T-helper 2 cell treated with Interferon-gamma antibody and Interleukin-4, amounts not matched to agents 5 μg/mL and 100 μg/mL, for 36 hours (primary cell): ENCODE measurements around the gene CDH13.

ENCODE experiments used
- DNase-seq: peaks from one replicate; pipeline ENCODE4 v3.0.0; 2021; ENCODE audit warnings: low spot score
- H3K27ac Mint-ChIP-seq: one replicate; pipeline ENCODE4 v1.8.0; 2021; ENCODE audit warnings: mild to moderate bottlenecking, mixed read lengths
- H3K27me3 Mint-ChIP-seq: one replicate; pipeline ENCODE4 v1.8.0; 2021; ENCODE audit warnings: low read depth, mixed read lengths
- H3K36me3 Mint-ChIP-seq: one replicate; pipeline ENCODE4 v1.8.0; 2021; ENCODE audit warnings: low read depth, mixed read lengths
- H3K4me1 Mint-ChIP-seq: one replicate; pipeline ENCODE4 v1.8.0; 2021; ENCODE audit warnings: low read depth, mixed read lengths
- H3K4me3 Mint-ChIP-seq: one replicate; pipeline ENCODE4 v1.8.0; 2022; ENCODE audit warnings: mild to moderate bottlenecking, moderate library complexity, mixed read lengths
- H3K9me3 Mint-ChIP-seq: one replicate; pipeline ENCODE4 v1.8.0; 2021; ENCODE audit warnings: mixed read lengths

Gene CDH13

DNA sequence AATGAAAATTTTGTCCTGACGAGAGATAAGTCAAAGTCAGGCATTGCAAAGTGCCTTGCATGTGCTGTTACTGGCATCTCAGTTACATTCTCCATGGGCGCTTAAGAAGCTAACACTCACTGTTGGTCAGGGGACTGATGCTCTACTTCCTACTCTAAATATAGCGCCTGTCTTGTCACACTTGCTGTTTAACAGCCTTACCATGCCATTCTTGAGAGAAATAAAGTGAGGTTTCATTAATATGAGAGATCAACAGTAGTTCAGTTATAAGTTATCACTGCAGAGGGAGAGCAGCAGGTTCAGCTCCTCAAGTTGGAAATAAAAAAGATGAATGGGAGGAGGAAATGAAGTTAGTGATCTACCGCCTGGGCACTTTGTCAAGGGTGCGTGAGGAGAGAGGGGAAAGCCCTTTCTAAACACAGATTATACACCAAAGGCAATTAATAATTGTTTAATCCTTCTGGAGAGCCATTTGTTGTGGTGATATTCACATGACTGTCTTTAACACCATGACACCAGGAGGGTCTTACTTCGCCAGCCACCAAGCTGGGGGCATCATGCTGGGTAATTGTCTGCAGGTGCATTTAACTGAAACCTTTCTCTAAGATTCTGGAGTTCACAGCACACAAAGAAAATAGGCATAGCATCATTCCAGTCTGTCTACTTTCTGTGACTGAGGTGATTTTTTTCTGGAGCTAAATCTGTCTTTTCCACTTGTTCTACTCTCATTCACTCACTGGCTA is 612.4 kb downstream of the CDH13 start:
- no peak for DNase-seq
- H3K36me3 Mint-ChIP-seq: no peaks in the 10 kb centered on the region
- no peaks in the 10 kb centered on the region for H3K9me3 Mint-ChIP-seq
- H3K27me3 Mint-ChIP-seq: no peaks in the 10 kb centered on the region
- no peak overlapping the region for H3K27ac Mint-ChIP-seq
- no peak overlapping the region for H3K4me3 Mint-ChIP-seq
- no peaks in the 10 kb centered on the region for H3K4me1 Mint-ChIP-seq

DNA sequence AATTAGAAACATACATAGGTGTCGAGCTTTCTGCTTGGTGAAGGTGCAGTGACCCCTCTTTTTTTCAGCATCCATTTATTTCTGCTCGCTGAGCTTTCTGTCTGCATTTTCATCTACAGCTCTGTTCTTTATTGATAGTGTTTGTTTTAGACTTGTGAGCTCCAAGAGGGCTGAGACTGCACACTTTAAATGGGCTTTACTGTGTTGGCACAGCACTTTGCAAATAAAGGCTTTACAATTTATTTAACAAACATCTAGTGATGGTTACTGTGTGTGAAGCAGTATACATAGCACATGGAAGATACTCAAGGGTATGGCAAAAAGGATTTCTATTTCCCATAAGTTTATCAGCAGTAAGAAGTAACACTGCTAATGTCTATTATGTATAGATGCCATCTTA is 617.3 kb downstream of the CDH13 start:
- Mint-ChIP-seq H3K4me3 (no peak overlapping the region), H3K36me3 (no peaks in the 10 kb centered on the region), H3K27ac (no peak overlapping the region)

DNA sequence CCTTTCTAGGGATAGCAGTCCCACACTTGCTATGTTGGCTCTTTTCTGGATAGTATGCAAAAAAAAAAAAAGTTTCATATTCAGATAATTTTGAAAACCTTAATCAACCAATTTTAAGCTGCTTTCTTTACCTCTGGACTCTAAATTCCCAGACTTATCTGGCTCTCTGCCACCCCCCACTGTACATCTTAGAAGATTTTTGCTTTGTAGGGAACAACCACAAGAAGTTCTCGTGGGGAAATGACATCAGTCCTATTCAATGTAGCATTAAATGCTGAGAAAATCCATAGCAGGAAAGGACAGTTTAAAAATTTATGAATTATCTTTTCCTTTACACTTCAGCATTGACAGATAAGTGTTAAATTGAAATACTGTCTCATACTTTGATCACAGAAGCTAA is 618.3 kb downstream of the CDH13 start:
- Mint-ChIP-seq H3K4me1 (no peaks in the 10 kb centered on the region), H3K4me3 (no peak overlapping the region), H3K27me3 (no peaks in the 10 kb centered on the region), H3K36me3 (no peaks in the 10 kb centered on the region), H3K27ac (no peak overlapping the region), H3K9me3 (no peaks in the 10 kb centered on the region)
- no peak for DNase-seq

More for the DNA sequence above, 617.3 kb downstream of the CDH13 start:
- no peaks in the 10 kb centered on the region for H3K9me3 Mint-ChIP-seq
- H3K27me3 Mint-ChIP-seq: no peaks in the 10 kb centered on the region
- DNase-seq: no peak
- H3K4me1 Mint-ChIP-seq: no peaks in the 10 kb centered on the region

DNA sequence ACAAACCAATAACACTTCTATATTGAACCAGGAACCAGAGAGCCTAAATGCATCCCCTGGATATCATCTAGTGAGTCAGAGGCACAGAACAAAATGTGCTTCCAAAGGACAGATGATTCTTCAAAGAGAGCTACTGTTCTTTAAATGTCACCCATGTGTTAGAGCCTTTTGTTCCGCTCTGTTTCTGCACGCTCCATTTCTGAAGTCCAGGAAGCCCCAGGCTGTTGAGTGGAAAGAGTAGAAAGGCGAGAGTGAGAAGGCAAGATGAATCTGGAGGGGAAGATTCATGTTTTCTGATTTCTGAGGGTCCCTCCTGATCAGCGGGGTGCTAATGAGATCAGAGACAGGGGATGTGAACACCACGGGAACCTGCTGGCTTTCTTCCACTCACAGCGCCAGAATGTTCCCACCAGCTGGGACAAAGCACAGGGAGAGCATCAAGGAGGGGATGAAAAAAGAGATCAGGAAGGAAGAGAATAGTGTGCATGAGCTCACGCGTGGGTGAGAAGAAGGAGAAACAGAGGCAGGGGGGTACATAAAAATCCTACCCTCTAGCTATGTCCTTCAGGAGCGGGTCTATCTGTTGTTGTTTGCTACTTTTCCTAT is 621.1 kb downstream of the CDH13 start:
- H3K4me1 Mint-ChIP-seq: no peaks in the 10 kb centered on the region
- no peak overlapping the region for H3K4me3 Mint-ChIP-seq
- no peaks in the 10 kb centered on the region for H3K36me3 Mint-ChIP-seq
- no peaks in the 10 kb centered on the region for H3K9me3 Mint-ChIP-seq
- H3K27me3 Mint-ChIP-seq: no peaks in the 10 kb centered on the region
- DNase-seq: no peak
- no peak overlapping the region for H3K27ac Mint-ChIP-seq

DNA sequence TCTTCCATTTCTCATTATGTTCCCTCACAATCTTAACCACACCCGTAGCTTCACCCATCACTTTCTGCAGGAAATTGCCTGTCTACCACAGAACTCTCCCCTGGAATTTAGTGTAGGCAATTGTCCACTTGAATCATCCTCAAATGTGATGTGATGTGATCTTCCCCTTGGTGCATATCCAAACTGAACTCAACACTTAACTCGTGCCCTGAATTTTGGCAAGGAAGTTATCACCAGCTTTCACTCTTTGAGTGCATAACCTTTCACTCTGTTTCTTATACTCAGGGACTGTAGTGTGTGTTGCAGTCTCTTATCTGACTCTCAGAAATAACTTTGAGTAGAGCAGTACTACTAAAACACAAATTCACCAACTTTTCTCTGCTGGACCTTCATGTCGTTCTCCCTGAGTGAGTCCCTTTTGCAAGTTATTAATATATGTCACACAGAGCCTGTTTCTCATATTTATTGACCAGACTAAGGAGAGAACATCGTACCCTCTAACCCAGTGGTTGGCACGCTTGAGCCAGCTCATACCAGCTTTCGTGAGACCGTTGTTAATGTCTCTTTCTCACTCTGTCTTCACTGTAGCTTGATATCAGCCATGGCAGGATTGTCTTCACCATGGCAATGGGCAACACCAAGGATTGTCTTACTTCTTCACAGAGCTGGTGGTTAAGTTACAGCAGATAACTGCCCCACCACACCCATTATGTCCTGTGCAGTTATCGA is 622.1 kb downstream of the CDH13 start:
- H3K4me3 Mint-ChIP-seq: no peak overlapping the region
- H3K27ac Mint-ChIP-seq: no peak overlapping the region
- H3K4me1 Mint-ChIP-seq: no peaks in the 10 kb centered on the region
- no peaks in the 10 kb centered on the region for H3K9me3 Mint-ChIP-seq
- DNase-seq: no peak
- no peaks in the 10 kb centered on the region for H3K36me3 Mint-ChIP-seq
- no peaks in the 10 kb centered on the region for H3K27me3 Mint-ChIP-seq

DNA sequence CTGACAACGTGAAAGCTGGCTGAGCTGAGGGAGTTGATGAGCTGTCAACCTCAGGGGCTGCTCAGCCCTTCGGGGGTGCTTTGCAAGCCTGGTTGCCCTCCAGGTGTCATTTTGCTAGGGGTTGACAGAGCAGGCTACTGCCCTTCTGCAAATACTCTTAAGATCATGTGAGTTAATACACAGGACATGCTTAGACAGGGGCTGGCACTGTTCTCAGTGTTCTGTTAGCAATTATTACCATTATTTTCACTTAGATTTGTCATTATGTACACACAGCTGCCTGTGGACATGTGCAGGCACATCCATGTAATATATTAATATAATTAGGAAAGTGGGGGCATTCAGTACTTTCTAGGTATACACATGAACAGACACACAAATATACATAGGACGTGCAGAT is 626.8 kb downstream of the CDH13 start:
- no peak for DNase-seq
- Mint-ChIP-seq H3K27me3 (no peaks in the 10 kb centered on the region), H3K4me1 (no peaks in the 10 kb centered on the region), H3K4me3 (no peak overlapping the region), H3K27ac (no peak overlapping the region), H3K9me3 (peaks cover 4% of the 10 kb centered on the region), H3K36me3 (no peaks in the 10 kb centered on the region)

DNA sequence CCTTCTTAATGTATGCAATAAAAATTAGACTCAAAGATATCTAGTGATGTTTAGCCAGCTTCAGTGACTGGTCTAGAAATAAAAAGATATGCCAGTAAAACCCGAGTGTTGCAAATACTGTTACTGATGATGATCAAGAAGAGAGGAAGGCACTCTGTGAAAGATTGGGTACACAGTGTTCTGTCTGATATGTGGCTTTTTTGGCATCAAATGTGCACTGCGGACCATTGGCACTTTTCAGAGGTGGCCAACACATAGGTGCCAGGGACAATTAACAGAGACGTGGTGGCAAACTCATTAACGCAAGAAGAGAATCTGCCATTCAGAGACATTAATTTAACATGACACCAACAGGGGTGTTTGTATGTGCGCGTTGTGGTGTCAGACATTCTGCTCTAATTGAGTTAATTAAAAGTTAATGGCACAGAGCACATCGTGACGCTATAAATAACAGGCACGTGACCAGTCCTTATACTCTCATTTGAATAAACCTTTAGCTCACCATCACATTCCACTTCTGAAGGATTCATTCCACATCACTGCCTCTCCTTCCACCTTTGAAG is 631.7 kb downstream of the CDH13 start:
- H3K36me3 Mint-ChIP-seq: no peaks in the 10 kb centered on the region
- no peaks in the 10 kb centered on the region for H3K27me3 Mint-ChIP-seq
- peaks cover 4% of the 10 kb centered on the region for H3K9me3 Mint-ChIP-seq

DNA sequence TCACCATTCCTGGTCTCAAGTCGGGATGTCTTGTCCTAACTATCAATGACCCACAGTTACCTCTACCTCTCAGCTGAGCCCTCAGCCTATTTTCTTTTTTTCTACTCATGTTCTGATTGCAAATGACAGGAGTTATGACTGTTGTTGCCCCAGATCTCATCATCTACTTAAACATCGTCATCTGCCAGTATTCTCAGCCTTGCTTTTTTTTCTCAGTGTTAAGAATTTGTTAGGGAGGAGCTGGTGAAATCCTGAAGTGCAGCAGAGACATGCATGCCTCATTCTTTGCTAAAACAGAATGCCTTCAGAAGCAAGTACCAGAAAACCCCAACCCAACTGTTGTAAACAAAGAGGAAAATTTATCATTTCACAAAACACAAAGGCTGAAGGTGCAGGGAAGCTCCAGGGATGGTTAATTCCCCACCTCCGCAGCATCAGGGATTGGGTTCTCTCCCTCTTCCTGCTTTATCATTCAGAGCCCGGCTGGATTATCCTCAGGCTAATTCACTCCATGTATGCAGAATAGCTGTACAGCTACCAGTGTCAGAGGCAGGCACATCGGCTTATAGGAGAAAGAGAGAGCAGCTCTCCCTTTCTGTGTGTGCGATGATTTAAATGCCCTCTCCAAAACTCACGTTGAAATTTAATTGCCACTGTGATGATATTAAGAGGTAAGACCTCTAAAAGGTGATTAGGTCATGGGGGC is 640.2 kb downstream of the CDH13 start:
- no peaks in the 10 kb centered on the region for H3K9me3 Mint-ChIP-seq

More for the DNA sequence above, 631.7 kb downstream of the CDH13 start:
- H3K4me1 Mint-ChIP-seq: no peaks in the 10 kb centered on the region
- H3K27ac Mint-ChIP-seq: no peak overlapping the region
- H3K4me3 Mint-ChIP-seq: no peak overlapping the region
- no peak for DNase-seq

DNA sequence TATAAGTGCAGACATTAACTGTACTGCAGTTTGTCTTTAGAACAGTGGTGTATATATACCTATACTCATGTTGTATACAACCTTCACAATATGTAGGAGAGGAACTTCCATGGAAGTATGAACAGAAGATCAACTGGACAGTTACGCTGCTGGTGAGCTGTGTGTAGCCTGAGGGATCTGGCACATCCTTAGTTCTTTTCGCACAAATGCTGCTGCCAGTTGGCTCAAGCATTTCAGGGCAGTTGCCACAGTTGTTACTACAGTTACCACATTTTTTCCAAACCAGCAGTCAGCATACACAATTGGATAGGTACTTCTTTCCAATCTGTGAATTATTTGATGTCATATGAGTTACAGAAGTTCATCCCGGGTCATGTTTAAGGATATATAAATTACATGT is 641.4 kb downstream of the CDH13 start:
- no peak overlapping the region for H3K4me3 Mint-ChIP-seq
- no peak for DNase-seq
- H3K27ac Mint-ChIP-seq: no peak overlapping the region
- H3K27me3 Mint-ChIP-seq: no peaks in the 10 kb centered on the region
- no peaks in the 10 kb centered on the region for H3K9me3 Mint-ChIP-seq
- no peaks in the 10 kb centered on the region for H3K36me3 Mint-ChIP-seq
- no peaks in the 10 kb centered on the region for H3K4me1 Mint-ChIP-seq

More for the DNA sequence above, 640.2 kb downstream of the CDH13 start:
- H3K36me3 Mint-ChIP-seq: no peaks in the 10 kb centered on the region
- no peaks in the 10 kb centered on the region for H3K4me1 Mint-ChIP-seq
- no peak for DNase-seq
- no peak overlapping the region for H3K4me3 Mint-ChIP-seq
- no peak overlapping the region for H3K27ac Mint-ChIP-seq
- H3K27me3 Mint-ChIP-seq: no peaks in the 10 kb centered on the region

DNA sequence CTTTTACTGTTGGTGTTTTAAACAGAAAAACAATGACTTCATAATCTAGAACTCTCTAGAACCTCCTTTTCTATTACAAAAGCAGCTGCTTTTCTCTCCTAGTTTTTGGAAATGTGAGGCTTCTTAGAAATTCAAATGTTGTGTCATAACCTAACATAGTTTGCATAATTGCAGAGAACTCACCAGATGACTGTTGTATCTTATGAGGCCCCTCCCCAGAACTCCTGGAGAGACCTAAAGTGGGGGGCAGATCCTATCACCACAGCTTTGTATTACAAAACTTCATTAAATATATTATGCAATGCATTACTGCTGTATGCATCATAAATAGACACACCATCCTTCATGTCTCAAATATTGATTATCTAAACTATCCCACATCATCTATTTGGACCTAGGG is 642.3 kb downstream of the CDH13 start:
- H3K9me3 Mint-ChIP-seq: peaks cover under 1% of the 10 kb centered on the region
- no peaks in the 10 kb centered on the region for H3K4me1 Mint-ChIP-seq
- no peaks in the 10 kb centered on the region for H3K36me3 Mint-ChIP-seq
- H3K27ac Mint-ChIP-seq: no peak overlapping the region
- no peak for DNase-seq
- no peaks in the 10 kb centered on the region for H3K27me3 Mint-ChIP-seq
- H3K4me3 Mint-ChIP-seq: no peak overlapping the region

DNA sequence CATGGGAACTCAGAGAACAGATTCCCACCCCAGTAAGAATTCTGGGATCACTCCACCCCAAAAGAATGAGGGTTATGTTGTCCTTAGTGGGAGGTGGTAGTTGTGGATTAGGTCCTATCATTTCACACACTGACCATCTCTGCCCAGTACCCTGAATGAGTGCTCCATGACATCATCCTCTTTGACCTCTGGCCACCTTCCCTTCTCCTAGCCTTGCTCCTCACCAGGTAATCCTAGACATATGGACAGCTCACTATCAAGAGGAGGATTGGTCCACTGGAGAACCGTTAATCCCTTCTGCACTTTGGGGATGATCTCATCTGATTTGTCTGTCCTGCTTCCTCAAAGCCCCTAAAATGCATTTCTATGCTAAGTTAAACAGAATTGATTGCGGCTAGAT is 642.8 kb downstream of the CDH13 start:
- Mint-ChIP-seq H3K27me3 (no peaks in the 10 kb centered on the region), H3K27ac (no peak overlapping the region), H3K4me1 (no peaks in the 10 kb centered on the region), H3K9me3 (peaks cover 4% of the 10 kb centered on the region), H3K36me3 (no peaks in the 10 kb centered on the region), H3K4me3 (no peak overlapping the region)
- DNase-seq: no peak

DNA sequence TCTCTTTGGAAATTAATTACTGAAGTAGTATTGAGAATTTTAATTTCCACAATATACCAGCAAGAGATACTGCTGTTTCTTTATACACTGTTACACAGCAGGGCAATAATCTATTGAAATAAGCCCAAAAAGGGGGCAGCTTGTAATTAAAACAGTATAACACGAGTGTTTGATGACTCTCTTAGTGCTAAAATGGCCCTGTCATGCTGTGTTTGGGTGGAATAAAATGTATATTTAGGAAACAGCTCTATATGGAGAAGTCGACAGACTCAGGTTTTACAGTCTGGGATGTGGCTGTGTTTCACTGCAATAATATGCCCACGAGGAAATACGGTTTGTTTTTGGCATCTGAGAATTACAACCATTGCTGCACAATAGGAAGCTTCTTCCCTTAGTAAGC is 643.3 kb downstream of the CDH13 start:
- Mint-ChIP-seq H3K27ac (no peak overlapping the region), H3K4me3 (no peak overlapping the region), H3K27me3 (no peaks in the 10 kb centered on the region), H3K9me3 (peaks cover 4% of the 10 kb centered on the region), H3K36me3 (no peaks in the 10 kb centered on the region), H3K4me1 (no peaks in the 10 kb centered on the region)
- DNase-seq: no peak

DNA sequence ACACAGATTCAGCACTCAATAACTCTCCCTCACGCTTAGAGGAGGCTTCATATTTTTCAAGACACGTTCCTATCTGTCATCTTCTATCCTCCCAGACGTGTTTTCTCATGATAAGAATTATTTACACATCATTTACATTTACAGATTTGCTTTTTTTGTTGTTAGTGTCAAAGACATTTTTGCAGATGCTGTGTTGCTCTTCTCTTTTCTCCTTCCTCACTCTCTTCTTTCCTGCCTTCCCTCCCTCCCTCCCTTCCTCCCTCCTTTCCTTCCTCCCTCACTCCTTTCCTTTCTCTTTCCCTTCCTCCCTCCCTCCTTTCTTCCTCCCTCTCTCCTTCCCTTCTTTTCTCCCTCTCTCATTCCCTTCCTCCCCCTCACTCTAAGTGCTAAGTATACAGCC is 643.9 kb downstream of the CDH13 start:
- Mint-ChIP-seq H3K9me3 (peaks cover 4% of the 10 kb centered on the region), H3K27me3 (no peaks in the 10 kb centered on the region), H3K4me3 (no peak overlapping the region), H3K36me3 (no peaks in the 10 kb centered on the region), H3K27ac (no peak overlapping the region), H3K4me1 (no peaks in the 10 kb centered on the region)
- no peak for DNase-seq

DNA sequence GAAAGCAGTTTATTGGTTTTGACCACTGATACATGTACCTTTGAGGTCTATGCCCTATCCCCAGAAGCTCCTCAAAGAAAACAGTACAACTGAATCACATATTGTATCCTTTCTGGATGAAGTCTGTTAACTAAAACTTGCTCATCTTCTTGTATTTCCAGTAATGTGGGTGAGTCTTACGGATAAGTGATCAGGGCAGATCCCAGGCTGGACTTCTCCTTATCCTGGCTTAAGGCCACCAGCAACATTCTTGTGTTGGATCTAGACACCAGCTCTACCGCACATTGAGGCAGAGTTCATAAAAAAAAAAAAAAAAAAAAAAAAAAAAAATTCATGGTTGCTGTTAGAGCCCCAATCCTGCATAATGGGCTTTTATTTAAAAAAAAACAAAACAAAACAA is 644.4 kb downstream of the CDH13 start:
- H3K27ac Mint-ChIP-seq: no peak overlapping the region
- no peak for DNase-seq
- no peak overlapping the region for H3K4me3 Mint-ChIP-seq
- no peaks in the 10 kb centered on the region for H3K4me1 Mint-ChIP-seq
- no peaks in the 10 kb centered on the region for H3K36me3 Mint-ChIP-seq
- no peaks in the 10 kb centered on the region for H3K27me3 Mint-ChIP-seq
- peaks cover 4% of the 10 kb centered on the region for H3K9me3 Mint-ChIP-seq
